ENCODE measurements around the gene CCDC141.

CCDC141 gene

DNA sequence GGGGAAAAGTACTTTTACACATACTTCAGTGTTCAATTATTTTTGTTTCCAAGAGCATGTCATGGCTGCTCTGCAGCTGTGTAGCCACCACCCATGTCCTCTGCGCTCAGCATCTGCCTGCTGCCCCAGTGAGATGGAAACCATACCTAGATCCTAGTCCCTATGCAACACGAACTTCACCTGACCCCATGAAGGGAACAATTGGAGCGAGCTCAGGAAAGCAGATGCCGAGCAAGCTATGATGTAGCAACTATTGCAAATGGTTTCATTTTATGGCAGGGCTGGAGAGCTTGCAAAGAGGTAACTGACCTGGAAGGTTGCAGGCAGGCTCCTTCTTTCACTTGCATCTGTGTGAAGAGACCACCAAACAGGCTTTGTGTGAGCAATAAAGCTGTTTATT, 1.3 kb upstream of the CCDC141 start:
- no peak for ATAC-seq
- TF ChIP-seq, protein P1, sequence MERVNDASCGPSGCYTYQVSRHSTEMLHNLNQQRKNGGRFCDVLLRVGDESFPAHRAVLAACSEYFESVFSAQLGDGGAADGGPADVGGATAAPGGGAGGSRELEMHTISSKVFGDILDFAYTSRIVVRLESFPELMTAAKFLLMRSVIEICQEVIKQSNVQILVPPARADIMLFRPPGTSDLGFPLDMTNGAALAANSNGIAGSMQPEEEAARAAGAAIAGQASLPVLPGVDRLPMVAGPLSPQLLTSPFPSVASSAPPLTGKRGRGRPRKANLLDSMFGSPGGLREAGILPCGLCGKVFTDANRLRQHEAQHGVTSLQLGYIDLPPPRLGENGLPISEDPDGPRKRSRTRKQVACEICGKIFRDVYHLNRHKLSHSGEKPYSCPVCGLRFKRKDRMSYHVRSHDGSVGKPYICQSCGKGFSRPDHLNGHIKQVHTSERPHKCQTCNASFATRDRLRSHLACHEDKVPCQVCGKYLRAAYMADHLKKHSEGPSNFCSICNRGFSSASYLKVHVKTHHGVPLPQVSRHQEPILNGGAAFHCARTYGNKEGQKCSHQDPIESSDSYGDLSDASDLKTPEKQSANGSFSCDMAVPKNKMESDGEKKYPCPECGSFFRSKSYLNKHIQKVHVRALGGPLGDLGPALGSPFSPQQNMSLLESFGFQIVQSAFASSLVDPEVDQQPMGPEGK (CRISPR knock-in tag; IDR thresholded peaks at IDR 0.05; ENCODE audit: borderline replicate concordance) = no peak
- TF ChIP-seq GLIS3 (CRISPR knock-in tag; IDR thresholded peaks at IDR 0.05) (no peak), CSDC2 (CRISPR knock-in tag; IDR thresholded peaks at IDR 0.05) (no peak), ZFP3 (CRISPR knock-in tag; IDR thresholded peaks at IDR 0.05) (no peak), ISL1 (CRISPR knock-in tag; IDR thresholded peaks at IDR 0.05) (no peak), ZNF565 (CRISPR knock-in tag; conservative IDR thresholded peaks at IDR 0.05; ENCODE audit: low read depth) (no peak), ZC3H10 (CRISPR knock-in tag; IDR thresholded peaks at IDR 0.05) (no peak), OSR1 (CRISPR knock-in tag; IDR thresholded peaks at IDR 0.05) (no peak), TOX (CRISPR knock-in tag; IDR thresholded peaks at IDR 0.05; ENCODE audit: borderline replicate concordance) (no peak), SNAI2 (CRISPR knock-in tag; IDR thresholded peaks at IDR 0.05) (no peak), ARNTL (CRISPR knock-in tag; IDR thresholded peaks at IDR 0.05; ENCODE audit: borderline replicate concordance, low read depth) (no peak), ZFP30 (CRISPR knock-in tag; IDR thresholded peaks at IDR 0.05) (no peak), ESRRG (CRISPR knock-in tag; IDR thresholded peaks at IDR 0.05) (no peak)
- TF ChIP-seq, protein P2, sequence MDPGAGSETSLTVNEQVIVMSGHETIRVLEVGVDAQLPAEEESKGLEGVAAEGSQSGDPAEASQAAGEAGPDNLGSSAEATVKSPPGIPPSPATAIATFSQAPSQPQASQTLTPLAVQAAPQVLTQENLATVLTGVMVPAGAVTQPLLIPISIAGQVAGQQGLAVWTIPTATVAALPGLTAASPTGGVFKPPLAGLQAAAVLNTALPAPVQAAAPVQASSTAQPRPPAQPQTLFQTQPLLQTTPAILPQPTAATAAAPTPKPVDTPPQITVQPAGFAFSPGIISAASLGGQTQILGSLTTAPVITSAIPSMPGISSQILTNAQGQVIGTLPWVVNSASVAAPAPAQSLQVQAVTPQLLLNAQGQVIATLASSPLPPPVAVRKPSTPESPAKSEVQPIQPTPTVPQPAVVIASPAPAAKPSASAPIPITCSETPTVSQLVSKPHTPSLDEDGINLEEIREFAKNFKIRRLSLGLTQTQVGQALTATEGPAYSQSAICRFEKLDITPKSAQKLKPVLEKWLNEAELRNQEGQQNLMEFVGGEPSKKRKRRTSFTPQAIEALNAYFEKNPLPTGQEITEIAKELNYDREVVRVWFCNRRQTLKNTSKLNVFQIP (CRISPR knock-in tag; IDR thresholded peaks at IDR 0.05; ENCODE audit: borderline replicate concordance, low read depth) = no peak
- TF ChIP-seq, protein P3, sequence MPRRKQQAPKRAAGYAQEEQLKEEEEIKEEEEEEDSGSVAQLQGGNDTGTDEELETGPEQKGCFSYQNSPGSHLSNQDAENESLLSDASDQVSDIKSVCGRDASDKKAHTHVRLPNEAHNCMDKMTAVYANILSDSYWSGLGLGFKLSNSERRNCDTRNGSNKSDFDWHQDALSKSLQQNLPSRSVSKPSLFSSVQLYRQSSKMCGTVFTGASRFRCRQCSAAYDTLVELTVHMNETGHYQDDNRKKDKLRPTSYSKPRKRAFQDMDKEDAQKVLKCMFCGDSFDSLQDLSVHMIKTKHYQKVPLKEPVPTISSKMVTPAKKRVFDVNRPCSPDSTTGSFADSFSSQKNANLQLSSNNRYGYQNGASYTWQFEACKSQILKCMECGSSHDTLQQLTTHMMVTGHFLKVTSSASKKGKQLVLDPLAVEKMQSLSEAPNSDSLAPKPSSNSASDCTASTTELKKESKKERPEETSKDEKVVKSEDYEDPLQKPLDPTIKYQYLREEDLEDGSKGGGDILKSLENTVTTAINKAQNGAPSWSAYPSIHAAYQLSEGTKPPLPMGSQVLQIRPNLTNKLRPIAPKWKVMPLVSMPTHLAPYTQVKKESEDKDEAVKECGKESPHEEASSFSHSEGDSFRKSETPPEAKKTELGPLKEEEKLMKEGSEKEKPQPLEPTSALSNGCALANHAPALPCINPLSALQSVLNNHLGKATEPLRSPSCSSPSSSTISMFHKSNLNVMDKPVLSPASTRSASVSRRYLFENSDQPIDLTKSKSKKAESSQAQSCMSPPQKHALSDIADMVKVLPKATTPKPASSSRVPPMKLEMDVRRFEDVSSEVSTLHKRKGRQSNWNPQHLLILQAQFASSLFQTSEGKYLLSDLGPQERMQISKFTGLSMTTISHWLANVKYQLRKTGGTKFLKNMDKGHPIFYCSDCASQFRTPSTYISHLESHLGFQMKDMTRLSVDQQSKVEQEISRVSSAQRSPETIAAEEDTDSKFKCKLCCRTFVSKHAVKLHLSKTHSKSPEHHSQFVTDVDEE (CRISPR knock-in tag; IDR thresholded peaks at IDR 0.05) = no peak
- TF ChIP-seq, protein P4, sequence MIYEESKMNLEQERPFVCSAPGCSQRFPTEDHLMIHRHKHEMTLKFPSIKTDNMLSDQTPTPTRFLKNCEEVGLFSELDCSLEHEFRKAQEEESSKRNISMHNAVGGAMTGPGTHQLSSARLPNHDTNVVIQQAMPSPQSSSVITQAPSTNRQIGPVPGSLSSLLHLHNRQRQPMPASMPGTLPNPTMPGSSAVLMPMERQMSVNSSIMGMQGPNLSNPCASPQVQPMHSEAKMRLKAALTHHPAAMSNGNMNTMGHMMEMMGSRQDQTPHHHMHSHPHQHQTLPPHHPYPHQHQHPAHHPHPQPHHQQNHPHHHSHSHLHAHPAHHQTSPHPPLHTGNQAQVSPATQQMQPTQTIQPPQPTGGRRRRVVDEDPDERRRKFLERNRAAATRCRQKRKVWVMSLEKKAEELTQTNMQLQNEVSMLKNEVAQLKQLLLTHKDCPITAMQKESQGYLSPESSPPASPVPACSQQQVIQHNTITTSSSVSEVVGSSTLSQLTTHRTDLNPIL (CRISPR knock-in tag; IDR thresholded peaks at IDR 0.05; ENCODE audit: low read depth) = no peak

DNA sequence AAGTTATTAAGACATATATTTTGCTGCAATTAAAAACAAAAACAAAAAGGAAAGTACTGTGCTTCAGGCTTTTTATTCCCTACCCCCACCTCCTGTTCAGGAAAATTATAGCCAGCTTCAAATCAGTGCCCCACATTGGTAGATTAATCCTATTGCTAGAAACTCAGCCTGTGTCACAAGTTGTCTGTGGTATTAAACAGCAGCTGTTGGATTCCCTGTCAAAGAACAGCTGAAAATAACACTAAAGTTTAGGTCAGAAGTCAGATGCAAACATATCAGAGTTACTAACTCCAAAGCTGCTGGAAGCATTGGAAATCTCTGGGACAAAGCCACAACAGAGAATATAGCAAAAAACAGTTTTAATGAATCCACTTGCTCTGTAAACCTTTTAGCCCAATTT, 818 bp upstream of the CCDC141 start:
- TF ChIP-seq RARB (CRISPR knock-in tag; IDR thresholded peaks at IDR 0.05) (no peak), TOX (CRISPR knock-in tag; IDR thresholded peaks at IDR 0.05; ENCODE audit: borderline replicate concordance) (no peak), ZFP30 (CRISPR knock-in tag; IDR thresholded peaks at IDR 0.05) (no peak), ESRRG (CRISPR knock-in tag; IDR thresholded peaks at IDR 0.05) (no peak), OSR1 (CRISPR knock-in tag; IDR thresholded peaks at IDR 0.05) (no peak), BACH2 (CRISPR knock-in tag; IDR thresholded peaks at IDR 0.05; ENCODE audit: borderline replicate concordance) (no peak), GLIS3 (CRISPR knock-in tag; IDR thresholded peaks at IDR 0.05) (no peak), ZNF70 (CRISPR knock-in tag; IDR thresholded peaks at IDR 0.05) (no peak), ISL1 (CRISPR knock-in tag; IDR thresholded peaks at IDR 0.05) (no peak), ZNF565 (CRISPR knock-in tag; conservative IDR thresholded peaks at IDR 0.05; ENCODE audit: low read depth) (no peak), ZFP3 (CRISPR knock-in tag; IDR thresholded peaks at IDR 0.05) (no peak), ARNTL (CRISPR knock-in tag; IDR thresholded peaks at IDR 0.05; ENCODE audit: borderline replicate concordance, low read depth) (no peak), ZNF8 (CRISPR knock-in tag; IDR thresholded peaks at IDR 0.05) (no peak)
- TF ChIP-seq, protein P4 (CRISPR knock-in tag; IDR thresholded peaks at IDR 0.05; ENCODE audit: low read depth) = no peak
- TF ChIP-seq, protein P1 (CRISPR knock-in tag; IDR thresholded peaks at IDR 0.05; ENCODE audit: borderline replicate concordance) = no peak
- TF ChIP-seq, protein P3 (CRISPR knock-in tag; IDR thresholded peaks at IDR 0.05) = no peak
- ATAC-seq = no peak
